GM23248 (cell line): ENCODE results near the gene TMEM121.

Experiments used
- EZH2 ChIP-seq: fragments of 200-600 bp; sonication (generic); IDR thresholded peaks from 2 replicates; pipeline ENCODE4 v1.6.1; 2018; ENCODE audit warnings: antibody characterized with exemption, mild to moderate bottlenecking; ENCODE audit not compliant: insufficient read depth, poor library complexity, severe bottlenecking
- EZH2phosphoT487 ChIP-seq: fragments of 200-600 bp; sonication (generic); IDR thresholded peaks from 2 replicates; pipeline ENCODE4 v1.6.1; 2018; ENCODE audit warnings: antibody characterized with exemption, moderate library complexity, mild to moderate bottlenecking, low read depth; ENCODE audit not compliant: insufficient read depth

DNA sequence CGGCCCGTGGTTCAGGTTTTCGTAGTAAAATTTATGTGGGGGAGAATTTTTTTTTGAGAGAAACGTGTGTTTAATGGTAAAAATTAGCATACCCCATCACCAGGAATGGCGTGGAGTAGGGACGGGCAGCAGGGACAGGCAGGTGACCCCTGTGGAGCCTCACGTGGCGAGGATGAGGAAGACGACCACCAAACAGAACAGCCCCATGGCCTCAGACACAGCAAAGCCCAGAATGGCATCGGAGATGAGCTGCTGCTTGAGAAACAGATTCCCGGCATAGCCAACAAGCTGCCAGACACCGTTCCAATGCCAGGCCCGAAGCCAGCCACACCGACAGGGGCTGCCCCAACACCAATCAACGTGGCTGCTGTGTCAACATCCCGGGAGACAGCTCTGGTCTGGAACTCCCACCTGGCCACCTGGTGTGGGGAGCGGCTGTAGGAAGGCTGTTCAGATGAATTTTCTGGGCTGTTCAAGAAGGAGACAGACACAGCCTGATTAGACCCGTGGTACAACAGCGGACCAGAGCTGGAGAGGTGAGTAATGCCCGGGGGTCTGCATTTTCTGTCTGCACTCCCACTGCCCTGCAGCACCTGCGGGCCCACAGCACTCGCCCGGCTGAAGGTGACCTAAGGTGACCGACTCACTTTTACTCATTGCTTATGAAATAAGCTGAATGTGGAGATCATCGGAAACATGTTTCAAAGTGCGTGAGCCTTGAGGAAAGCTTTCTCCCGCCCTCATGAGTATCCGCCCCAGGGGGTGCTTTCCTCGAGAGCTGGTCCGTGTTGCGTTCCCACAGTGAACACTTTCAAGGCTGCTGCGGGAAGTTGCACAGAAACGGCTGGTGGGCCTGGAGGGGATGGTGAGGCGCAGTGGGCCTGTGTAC lies 10.6 kb downstream of the TMEM121 start:
- TF ChIP-seq EZH2 (no peak), EZH2phosphoT487 (no peak)
